ENCODE data around the gene LRRC28. TPM values are rescaled to one million over a fixed set of nuclear protein-coding genes. Genes with fewer than 3 reads are reported as not detected.

LRRC28 gene
- total and polyA plus RNA-seq, 9 of the 15 experiments (the other 6 are each of a cell fraction or from before 2014, with no cell fraction given), result 5.5 to 17.4 (median 7.9) TPM

DNA sequence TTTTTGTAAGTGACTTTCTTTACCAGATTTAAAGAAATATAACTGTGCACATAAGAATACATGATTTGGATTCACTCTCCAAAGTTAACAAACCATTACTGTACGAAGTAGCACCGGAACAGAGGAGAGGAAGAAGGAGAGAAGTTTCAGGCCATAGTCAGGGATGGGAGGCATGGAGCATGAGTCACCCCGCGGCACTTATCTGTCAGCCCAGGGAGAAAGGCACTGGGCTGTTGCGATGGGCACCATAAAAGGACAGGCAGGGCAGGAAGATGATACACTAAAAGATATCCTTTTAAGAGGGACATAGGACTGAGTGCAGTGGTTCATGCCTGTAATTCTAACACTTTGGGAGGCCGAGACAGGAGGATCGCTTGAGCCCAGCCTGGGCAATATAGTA is 38.9 kb upstream of the LRRC28 start:
- ChIA-PET CTCF (ENCODE audit: low intra/inter-chr PET ratio) (interaction anchor here (2.6 kb wide), 2 partner anchors 108 to 111 kb away, joined by 14 to 19 read pairs; partner anchors contain the start of gene SYNM), POLR2A (interaction anchor here (0.5 kb wide), 1 partner anchor 9 kb away, joined by 3 read pairs; no protein-coding TSS in a partner anchor)
- H3K27me3 ChIP-seq (ENCODE audit: control insufficient read depth in 2 of 2, insufficient read depth in 2 of 2, low read length in 2 of 2), result no peaks in the 10 kb centered on the region
- H3K4me3 ChIP-seq, result no peak overlapping the region
- H3K9me3 ChIP-seq (replicated peaks; ENCODE audit: control insufficient read depth, insufficient read depth, low read depth, low read length), result no peaks in the 10 kb centered on the region
- no peaks in the 10 kb centered on the region for H3K36me3 ChIP-seq (ENCODE audit: control insufficient read depth, insufficient read depth, low read length)
- DNase-seq (ENCODE audit: extremely low read depth in 1 of 4, low spot score in 3 of 4) (peak in 1 of 4 experiments; percentile 27), FAIRE-seq (no peak), ATAC-seq (no peak; the same call in 2 of the 3 replicates)
- no peak overlapping the region for H3K9ac ChIP-seq (ENCODE audit: insufficient read depth in 1 of 2, low read depth in 2 of 2, low read length in 2 of 2)
- TF ChIP-seq JUND (IDR thresholded peaks at IDR 0.05; ENCODE audit: borderline replicate concordance, low read depth, low read length) (peak; percentile 71), JUND (tag; IDR thresholded peaks at IDR 0.05; ENCODE audit: borderline replicate concordance, low read depth, low read length) (peak; percentile 61; the same call in 1 of the 3 replicates), KDM2B (CRISPR knock-in tag; IDR thresholded peaks at IDR 0.05) (no peak), ATF3 (IDR thresholded peaks at IDR 0.05) (peak; percentile 23; the same call in 1 of the 2 replicates), ATF3 (CRISPR knock-in tag; conservative IDR thresholded peaks at IDR 0.05) (no peak), FOSL1 (tag; conservative IDR thresholded peaks at IDR 0.05) (peak; percentile 83)
- H3K27ac ChIP-seq (ENCODE audit: extremely low read depth, low read depth, low read length), result no peak overlapping the region
- no peaks in the 10 kb centered on the region for H4K20me1 ChIP-seq (replicated peaks; ENCODE audit: control insufficient read depth, insufficient read depth, low read length)
- H2AFZ ChIP-seq (ENCODE audit: low read depth, low read length), result no peak overlapping the region
- H3K4me1 ChIP-seq (replicated peaks in 1 of 2; ENCODE audit: control insufficient read depth in 2 of 2, insufficient read depth in 2 of 2, low read length in 2 of 2), result no peaks in the 10 kb centered on the region
- BruUV-seq (replicated peaks), result no TSS peak
- intact Hi-C loops (cut with micrococcal nuclease), result loop anchor here (5.0 kb wide), 1 partner anchor 40 kb away; no protein-coding TSS in a partner anchor
- H3K9me1 ChIP-seq (ENCODE audit: control insufficient read depth, insufficient read depth, low read length), result no peaks in the 10 kb centered on the region
- no peaks in the 10 kb centered on the region for H3K79me2 ChIP-seq (ENCODE audit: control insufficient read depth, insufficient read depth, low read length)
- in situ Hi-C loops (cut with MboI), result loop anchor here (5.0 kb wide), 1 partner anchor 110 kb away; no protein-coding TSS in a partner anchor
- WGBS (ENCODE audit: insufficient coverage, low coverage, missing lambda C conversion rate), result 18% methylated on average over 7 of the region's 7 CpGs
- H3K4me2 ChIP-seq (ENCODE audit: insufficient read depth, low read length), result no peak overlapping the region

Measured in K562 (cell line).